IMR-90 (cell line): Measurements from ENCODE around the gene HSPB1. TPM values are rescaled to one million over a fixed set of nuclear protein-coding genes. Genes with fewer than 3 reads are reported as not detected.

Experiments used
- ATAC-seq: fragments of 200-7000 bp; cut with Tn5 transposase; 2 replicates; pipeline ENCODE4 v1.9.1; 2020; ENCODE audit warnings: low read depth, mild to moderate bottlenecking, moderate library complexity
- BruUV-seq: library from RNA; stranded (reverse); fragments of 400-500 nt; replicated peaks from 2 replicates; lab custom pipeline; 2021; lab: Mats Ljungman, UMichigan
- CTCF ChIA-PET: fragments of 300-600 bp; formaldehyde crosslinking; extraction: SDS; loops from one replicate; lab custom pipeline; 2021; ENCODE audit warnings: antibody characterized with exemption; lab: Yijun Ruan, JAX
- POLR2A ChIA-PET: fragments of 300-600 bp; sonication (Branson Sonifier 250); formaldehyde crosslinking; loops from one replicate; lab custom pipeline; 2022; ENCODE audit warnings: antibody characterized with exemption; ENCODE audit not compliant: unreplicated experiment; lab: Charles Lee
- DNase-seq: peaks from one replicate; pipeline ENCODE4 v3.0.0; 2013
- H2AFZ ChIP-seq: replicated peaks from 2 replicates; pipeline ENCODE3; 2013; ENCODE audit warnings: low read length, mild to moderate bottlenecking; ENCODE audit not compliant: poor library complexity
- H2AK5ac ChIP-seq: 2 replicates; pipeline ENCODE4 v1.6.1; 2013; ENCODE audit warnings: low read depth, low read length, inconsistent platforms
- H2AK9ac ChIP-seq: replicated peaks from 2 replicates; pipeline ENCODE3; 2013; ENCODE audit warnings: mild to moderate bottlenecking, low read depth, low read length, moderate library complexity; ENCODE audit not compliant: poor library complexity
- H2BK120ac ChIP-seq: 2 replicates; pipeline ENCODE4 v1.6.1; 2013; ENCODE audit warnings: low read depth, low read length, inconsistent platforms
- H2BK15ac ChIP-seq: 3 replicates; pipeline ENCODE4 v1.6.1; 2013; ENCODE audit warnings: low read depth, low read length, inconsistent platforms
- H2BK20ac ChIP-seq: 2 replicates; pipeline ENCODE4 v1.6.1; 2013; ENCODE audit warnings: low read depth, mild to moderate bottlenecking, inconsistent platforms, low read length, moderate library complexity
- H2BK5ac ChIP-seq: 2 replicates; pipeline ENCODE4 v1.6.1; 2013; ENCODE audit warnings: mild to moderate bottlenecking, low read depth, low read length, inconsistent platforms; ENCODE audit not compliant: poor library complexity, severe bottlenecking
- H3K14ac ChIP-seq: replicated peaks from 2 replicates; pipeline ENCODE4 v1.6.1; 2013; ENCODE audit warnings: low read depth, low read length, inconsistent platforms
- H3K18ac ChIP-seq: 2 replicates; pipeline ENCODE4 v1.6.1; 2013; ENCODE audit warnings: low read depth, low read length, control low read depth
- H3K23ac ChIP-seq: 2 replicates; pipeline ENCODE4 v1.6.1; 2013; ENCODE audit warnings: low read depth, low read length, inconsistent platforms
- H3K27ac ChIP-seq: 2 replicates; pipeline ENCODE4 v1.5.1; 2013; ENCODE audit warnings: mild to moderate bottlenecking, control low read depth, low read length; ENCODE audit not compliant: insufficient read depth
- H3K27me3 ChIP-seq: 2 replicates; pipeline ENCODE4 v1.6.1; 2013; ENCODE audit warnings: low read length; ENCODE audit not compliant: control insufficient read depth, insufficient read depth
- H3K36me3 ChIP-seq: 2 replicates; pipeline ENCODE4 v1.6.1; 2013; ENCODE audit warnings: low read length, mixed read lengths; ENCODE audit not compliant: control insufficient read depth, insufficient read depth
- H3K4ac ChIP-seq: 2 replicates; pipeline ENCODE4 v1.6.1; 2013; ENCODE audit warnings: low read depth, low read length, inconsistent platforms
- H3K4me1 ChIP-seq: 2 replicates; pipeline ENCODE4 v1.6.1; 2013; ENCODE audit warnings: low read length, mixed read lengths; ENCODE audit not compliant: control insufficient read depth, insufficient read depth
- H3K4me2 ChIP-seq: 2 replicates; pipeline ENCODE4 v1.6.1; 2013; ENCODE audit warnings: low read depth, mild to moderate bottlenecking, control low read depth, low read length, moderate library complexity
- H3K4me3 ChIP-seq: 2 replicates; pipeline ENCODE4 v1.5.1; 2013; ENCODE audit warnings: low read depth, mild to moderate bottlenecking, control low read depth, low read length, moderate library complexity; ENCODE audit not compliant: insufficient read depth
- H3K56ac ChIP-seq: 2 replicates; pipeline ENCODE4 v1.6.1; 2013; ENCODE audit warnings: low read length, inconsistent platforms; ENCODE audit not compliant: insufficient read depth; ENCODE audit errors: extremely low read depth
- H3K79me1 ChIP-seq, 2 experiments: 2 replicates each; pipeline ENCODE4 v1.6.1; 2013; ENCODE audit warnings: low read length in 2 of 2, inconsistent platforms in 1 of 2, low read depth in 1 of 2
- H3K9ac ChIP-seq: 2 replicates; pipeline ENCODE4 v1.6.1; 2013; ENCODE audit warnings: low read depth, low read length, control low read depth
- H3K9me1 ChIP-seq: 2 replicates; pipeline ENCODE4 v1.6.1; 2013; ENCODE audit warnings: low read length, inconsistent platforms; ENCODE audit not compliant: insufficient read depth
- H3K9me3 ChIP-seq: 2 replicates; pipeline ENCODE4 v1.6.1; 2013; ENCODE audit warnings: low read length; ENCODE audit not compliant: control insufficient read depth, insufficient read depth
- H4K20me1 ChIP-seq: 2 replicates; pipeline ENCODE4 v1.6.1; 2013; ENCODE audit warnings: low read length, inconsistent platforms; ENCODE audit not compliant: insufficient read depth
- H4K5ac ChIP-seq: 2 replicates; pipeline ENCODE4 v1.6.1; 2013; ENCODE audit warnings: mild to moderate bottlenecking, low read depth, low read length, control low read depth
- H4K8ac ChIP-seq, 2 experiments: 2 replicates each; pipeline ENCODE4 v1.6.1; 2013; ENCODE audit warnings: low read depth in 2 of 2, low read length in 2 of 2, control low read depth in 1 of 2, inconsistent platforms in 1 of 2
- H4K91ac ChIP-seq: 2 replicates; pipeline ENCODE4 v1.6.1; 2013; ENCODE audit warnings: low read depth, low read length, inconsistent platforms; ENCODE audit not compliant: insufficient read depth
- BHLHE40 ChIP-seq: fragments of 150-350 bp; IDR thresholded peaks from 2 replicates; pipeline ENCODE4 v1.6.1; 2016; ENCODE audit warnings: mild to moderate bottlenecking, low read depth, low read length
- CEBPB ChIP-seq: IDR thresholded peaks from 2 replicates; pipeline ENCODE4 v1.6.1; 2012; ENCODE audit warnings: low read depth, low read length, improper control_type of control experiment
- CTCF ChIP-seq: conservative IDR thresholded peaks from 2 replicates; pipeline ENCODE4 v1.5.1; 2012; ENCODE audit warnings: mild to moderate bottlenecking, low read depth, low read length, improper control_type of control experiment
- NFE2L2 ChIP-seq: fragments of 150-350 bp; IDR thresholded peaks from 2 replicates; pipeline ENCODE4 v1.6.1; 2016; ENCODE audit warnings: low read depth, mild to moderate bottlenecking, low read length
- RCOR1 ChIP-seq: IDR thresholded peaks from 2 replicates; pipeline ENCODE4 v1.6.1; 2012; ENCODE audit warnings: mild to moderate bottlenecking, low read length, improper control_type of control experiment; ENCODE audit not compliant: insufficient replicate concordance
- USF2 ChIP-seq: fragments of 150-350 bp; IDR thresholded peaks from 2 replicates; pipeline ENCODE4 v1.6.1; 2017; ENCODE audit warnings: mild to moderate bottlenecking, antibody characterized with exemption, low read length, low read depth
- WGBS, 2 experiments: methylation state at CpG; one replicate each; pipeline versions ENCODE4 v1.1.5 to v1.1.7; 2013; ENCODE audit warnings: missing lambda C conversion rate in 2 of 2; ENCODE audit not compliant: insufficient read length in 1 of 2; ENCODE audit errors: extremely low coverage in 2 of 2; 5-methylcytosine and 5-hydroxymethylcytosine counted together
- dilution Hi-C: fragments of 300-500 bp; cut with HindIII; formaldehyde crosslinking; loops from one replicate; pipeline ENCODE4 v1.14.3; 2018; ENCODE audit warnings: low sequenced_read_pairs; ENCODE audit not compliant: unreplicated experiment
- in situ Hi-C: fragments of 300-500 bp; cut with MboI; formaldehyde crosslinking; loops from 3 replicates; pipeline ENCODE4 v1.14.3; 2019; ENCODE audit warnings: low sequenced_read_pairs, inconsistent platforms, mixed read lengths
- intact Hi-C: fragments of 100-400 bp; cut with micrococcal nuclease; formaldehyde crosslinking; loops from 2 replicates; pipeline ENCODE4 v1.10.0; 2022
- polyA plus RNA-seq, 3 experiments: library from polyadenylated mRNA; depleted of rRNA; stranded (reverse); fragments of >200 nt; gene quantifications; 2 replicates each; pipeline ENCODE4 v1.2.3, GENCODE V29; 2012; ENCODE audit warnings: low replicate concordance in 1 of 3
- total RNA-seq: library from RNA; depleted of rRNA; stranded (reverse); fragments of >200 nt; gene quantifications from 2 replicates; pipeline ENCODE4 v1.2.3, GENCODE V29; 2012

Gene HSPB1
- total and polyA plus RNA-seq, 2 of the 4 experiments (the other 2 are of a cell fraction): 33.2 to 1,363 TPM

- Histone ChIP-seq H3K9me1 (peaks cover 31% of the 10 kb centered on the region), H3K79me1 (peaks cover 13 to 84% of the 10 kb centered on the region in 2 experiments), H2BK5ac (no peak overlapping the region), H3K23ac (peak overlapping the region; percentile 28; the same call in 1 of the 2 replicates), H3K4me3 (no peak overlapping the region), H4K91ac (no peak overlapping the region), H2BK20ac (no peak overlapping the region), H4K8ac (no peak overlapping the region), H3K27me3 (no peaks in the 10 kb centered on the region), H3K9me3 (no peaks in the 10 kb centered on the region), H3K4me1 (peaks cover 10% of the 10 kb centered on the region), H4K20me1 (peaks cover 97% of the 10 kb centered on the region), H3K18ac (no peak overlapping the region), H3K36me3 (peaks cover 47% of the 10 kb centered on the region), H3K56ac (no peak overlapping the region), H4K5ac (no peak overlapping the region), H3K4ac (no peak overlapping the region), H3K9ac (no peak overlapping the region), H3K4me2 (peak overlapping the region; percentile 22; the same call in 1 of the 2 replicates), H2AFZ (no peak overlapping the region), H3K14ac (no peak overlapping the region), H2BK15ac (no peak overlapping the region), H2AK5ac (no peak overlapping the region), H2BK120ac (no peak overlapping the region), H2AK9ac (no peak overlapping the region), H3K27ac (no peak overlapping the region)
- no CpG with 5 or more reads among the region's 7 CpGs for WGBS, 2 experiments
- no peak for ATAC-seq
- in situ Hi-C loops: no loop called here
- TF ChIP-seq CTCF: no peak
- TF ChIP-seq RCOR1: no peak
- TF ChIP-seq USF2: no peak
- no peak for TF ChIP-seq BHLHE40
- TF ChIP-seq NFE2L2: no peak
- no peak for TF ChIP-seq CEBPB
- DNase-seq: no peak
- ChIA-PET CTCF (no interaction called here), POLR2A (no interaction called here)
- dilution Hi-C loops: no loop called here
- BruUV-seq: no TSS peak
- intact Hi-C loops: no loop called here
Measured at GRCh38 chr7:76327610-76328009, 25.1 kb downstream of the HSPB1 start.
